IPS-18a (cell line): ENCODE data around the gene SND1.

Source experiments
- H3K27ac ChIP-seq: one replicate; pipeline ENCODE4 v1.5.1; 2013; ENCODE audit warnings: low read length
- H3K27me3 ChIP-seq: one replicate; pipeline ENCODE4 v1.6.1; 2013; ENCODE audit warnings: mild to moderate bottlenecking, low read length; ENCODE audit not compliant: control insufficient read depth, insufficient read depth
- H3K36me3 ChIP-seq: one replicate; pipeline ENCODE4 v1.6.1; 2013; ENCODE audit warnings: low read depth, low read length; ENCODE audit not compliant: control insufficient read depth
- H3K4me1 ChIP-seq: one replicate; pipeline ENCODE4 v1.6.1; 2013; ENCODE audit warnings: low read depth, low read length; ENCODE audit not compliant: control insufficient read depth
- H3K4me3 ChIP-seq: one replicate; pipeline ENCODE4 v1.5.1; 2013; ENCODE audit warnings: low read length
- H3K9ac ChIP-seq: one replicate; pipeline ENCODE4 v1.6.1; 2013; ENCODE audit warnings: mild to moderate bottlenecking, low read length, moderate library complexity
- H3K9me3 ChIP-seq: one replicate; pipeline ENCODE4 v1.6.1; 2013; ENCODE audit warnings: low read depth, low read length; ENCODE audit not compliant: control insufficient read depth

Gene SND1

DNA sequence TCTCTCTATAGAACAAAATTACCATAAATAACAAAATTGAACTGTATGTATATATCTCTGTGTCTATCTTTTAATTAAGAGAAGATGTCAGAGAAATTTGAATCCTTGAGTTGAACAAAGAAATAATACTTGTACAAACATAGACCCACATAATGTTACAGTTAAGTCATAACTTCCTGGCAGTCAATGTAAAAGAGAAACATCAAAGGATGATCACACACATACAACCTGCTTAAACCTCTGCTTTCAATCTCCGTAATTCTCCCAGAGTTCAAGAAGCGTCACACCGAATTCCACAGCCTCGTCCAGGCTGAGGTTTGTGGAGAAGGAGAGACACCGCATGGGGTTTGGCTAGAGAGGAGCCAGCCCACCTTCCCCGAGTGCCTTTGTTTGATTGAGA is 419.4 kb downstream of the SND1 start:
- H3K27ac ChIP-seq: no peak overlapping the region
- H3K4me3 ChIP-seq: no peak overlapping the region
- no peaks in the 10 kb centered on the region for H3K36me3 ChIP-seq
- no peaks in the 10 kb centered on the region for H3K9me3 ChIP-seq
- no peak overlapping the region for H3K9ac ChIP-seq
- H3K27me3 ChIP-seq: no peaks in the 10 kb centered on the region
- H3K4me1 ChIP-seq: no peaks in the 10 kb centered on the region

GRCh38 chr7:128071801-128072200 is 419.8 kb downstream of the SND1 start:
- H3K9me3 ChIP-seq: no peaks in the 10 kb centered on the region
- H3K27me3 ChIP-seq: no peaks in the 10 kb centered on the region
- H3K4me3 ChIP-seq: no peak overlapping the region
- H3K4me1 ChIP-seq: no peaks in the 10 kb centered on the region
- no peak overlapping the region for H3K9ac ChIP-seq
- no peaks in the 10 kb centered on the region for H3K36me3 ChIP-seq
- H3K27ac ChIP-seq: no peak overlapping the region

GRCh38 chr7:128073671-128074310 is 421.8 kb downstream of the SND1 start:
- Histone ChIP-seq H3K9ac (no peak overlapping the region), H3K36me3 (no peaks in the 10 kb centered on the region), H3K4me1 (no peaks in the 10 kb centered on the region), H3K27ac (no peak overlapping the region), H3K4me3 (no peak overlapping the region), H3K27me3 (no peaks in the 10 kb centered on the region), H3K9me3 (no peaks in the 10 kb centered on the region)

DNA sequence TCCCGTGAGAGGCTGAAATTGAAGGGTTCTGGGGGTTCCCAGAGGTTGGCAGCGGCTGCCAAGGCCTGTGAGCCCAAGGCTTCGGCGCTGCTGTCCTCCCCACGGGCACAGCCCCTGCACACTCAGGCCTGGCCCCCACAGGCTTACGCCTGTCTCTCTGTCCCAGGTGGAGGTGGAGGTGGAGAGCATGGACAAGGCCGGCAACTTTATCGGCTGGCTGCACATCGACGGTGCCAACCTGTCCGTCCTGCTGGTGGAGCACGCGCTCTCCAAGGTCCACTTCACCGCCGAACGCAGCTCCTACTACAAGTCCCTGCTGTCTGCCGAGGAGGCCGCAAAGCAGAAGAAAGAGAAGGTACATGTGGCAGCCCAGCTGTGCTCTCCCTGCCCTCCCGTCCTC is 422.3 kb downstream of the SND1 start:
- Histone ChIP-seq H3K9ac (no peak overlapping the region), H3K27me3 (no peaks in the 10 kb centered on the region), H3K4me3 (no peak overlapping the region), H3K36me3 (no peaks in the 10 kb centered on the region), H3K9me3 (no peaks in the 10 kb centered on the region), H3K27ac (no peak overlapping the region), H3K4me1 (no peaks in the 10 kb centered on the region)

- no peak overlapping the region for H3K4me3 ChIP-seq
- no peaks in the 10 kb centered on the region for H3K27me3 ChIP-seq
- no peaks in the 10 kb centered on the region for H3K4me1 ChIP-seq
- no peak overlapping the region for H3K27ac ChIP-seq
- H3K9ac ChIP-seq: no peak overlapping the region
- no peaks in the 10 kb centered on the region for H3K36me3 ChIP-seq
- no peaks in the 10 kb centered on the region for H3K9me3 ChIP-seq
These were observed 422.7 kb downstream of the SND1 start for GRCh38 chr7:128074736-128075135.

DNA sequence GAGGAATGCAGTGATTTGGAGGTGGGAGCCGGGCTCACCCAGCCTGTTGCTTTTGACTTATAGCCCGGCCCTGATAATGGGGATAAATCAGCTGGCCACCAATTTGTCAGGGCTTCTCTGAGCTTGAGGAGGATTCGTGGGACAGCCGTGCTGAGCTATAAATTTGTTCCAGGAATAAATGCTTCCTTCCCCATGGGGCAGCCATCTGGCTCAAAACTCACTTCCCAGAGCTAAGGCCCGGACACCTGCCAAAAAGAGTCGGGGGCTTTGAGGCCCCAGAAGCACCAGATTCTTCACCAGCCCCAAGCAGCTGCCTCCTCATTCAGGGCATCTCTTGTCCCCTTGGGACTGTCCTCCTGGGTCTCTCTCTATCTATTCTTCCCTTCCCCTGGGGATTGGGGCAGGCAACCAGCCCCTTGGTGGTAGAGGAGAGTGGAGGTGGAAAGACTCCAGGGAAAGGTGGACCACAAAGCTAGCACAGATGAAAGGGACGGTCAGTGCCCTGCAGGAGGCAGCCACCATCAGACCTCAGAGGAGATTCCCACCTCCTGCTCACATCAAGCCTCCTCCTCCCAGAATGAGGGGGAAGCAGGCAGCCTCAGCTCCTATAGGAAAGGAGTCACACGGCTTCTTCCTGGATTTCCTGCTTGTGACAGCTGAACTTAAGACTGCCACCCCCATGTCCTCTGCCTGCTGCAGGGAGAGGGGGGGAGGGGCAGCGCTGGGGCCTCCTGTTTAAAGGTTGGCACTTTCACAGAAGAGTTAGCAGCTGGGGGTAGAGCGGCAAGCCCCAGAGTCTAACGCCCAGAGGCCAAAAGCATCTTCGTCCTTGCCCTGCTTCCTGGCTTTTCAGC is 423.5 kb downstream of the SND1 start:
- Histone ChIP-seq H3K27me3 (no peaks in the 10 kb centered on the region), H3K9ac (no peak overlapping the region), H3K27ac (no peak overlapping the region), H3K9me3 (no peaks in the 10 kb centered on the region), H3K4me1 (no peaks in the 10 kb centered on the region), H3K4me3 (no peak overlapping the region), H3K36me3 (no peaks in the 10 kb centered on the region)

DNA sequence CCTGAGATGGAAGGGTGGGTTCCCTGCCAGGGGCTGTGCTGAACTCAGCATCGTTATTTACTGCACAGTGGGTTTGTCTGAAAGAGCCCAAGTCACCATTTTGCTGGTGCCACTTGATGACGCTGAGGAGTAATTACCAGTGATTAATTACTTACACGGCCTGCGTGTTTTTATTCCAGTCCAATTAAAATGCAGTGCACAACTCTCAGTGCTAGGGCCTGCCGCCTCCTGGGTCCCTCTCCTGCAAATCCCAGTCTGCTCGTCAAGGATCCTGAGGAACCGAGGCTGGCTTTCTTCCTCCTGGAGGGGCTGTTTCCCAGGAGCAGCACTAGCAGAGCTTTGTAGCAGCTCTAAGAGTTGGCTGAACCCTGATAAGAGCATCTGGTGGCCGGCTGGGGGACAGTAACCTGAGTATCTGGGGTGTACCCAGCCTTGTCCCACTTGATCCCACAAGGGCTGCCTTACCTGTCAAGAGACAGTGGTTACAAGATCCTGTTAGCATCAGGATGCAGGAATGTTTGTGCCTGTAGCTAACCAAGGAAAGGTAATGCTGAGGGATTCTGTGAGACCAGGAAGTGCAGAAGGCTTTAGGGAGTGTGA is 424.3 kb downstream of the SND1 start:
- Histone ChIP-seq H3K4me3 (no peak overlapping the region), H3K36me3 (peaks cover 2% of the 10 kb centered on the region), H3K9ac (no peak overlapping the region), H3K9me3 (no peaks in the 10 kb centered on the region), H3K27me3 (no peaks in the 10 kb centered on the region), H3K27ac (no peak overlapping the region), H3K4me1 (no peaks in the 10 kb centered on the region)

DNA sequence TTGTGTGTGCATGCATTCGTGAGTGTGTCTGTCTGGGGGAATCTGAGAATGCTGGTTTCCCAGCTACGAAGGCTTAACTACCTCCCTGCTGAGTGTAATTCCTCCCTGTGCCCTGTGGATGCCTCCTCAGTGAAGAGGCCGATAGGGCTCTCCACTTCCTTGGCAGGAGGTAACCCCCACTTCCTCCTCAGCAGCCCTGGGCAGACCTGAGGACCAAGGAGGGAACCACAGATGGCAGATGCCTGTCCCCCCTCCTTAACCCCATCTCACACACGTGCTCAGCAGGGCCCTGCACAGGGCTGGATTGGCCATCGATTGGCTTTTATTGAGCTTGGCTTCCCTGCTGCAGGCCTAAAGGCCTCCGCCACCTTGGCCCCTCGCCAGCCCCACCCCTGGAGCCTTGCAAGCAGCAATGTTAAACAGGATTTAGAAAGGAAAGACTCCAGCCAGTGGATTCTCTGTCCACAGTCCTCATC is 424.8 kb downstream of the SND1 start:
- peaks cover 6% of the 10 kb centered on the region for H3K36me3 ChIP-seq
- H3K4me1 ChIP-seq: no peaks in the 10 kb centered on the region
- no peak overlapping the region for H3K9ac ChIP-seq
- H3K27ac ChIP-seq: no peak overlapping the region
- no peaks in the 10 kb centered on the region for H3K27me3 ChIP-seq
- no peaks in the 10 kb centered on the region for H3K9me3 ChIP-seq
- no peak overlapping the region for H3K4me3 ChIP-seq

GRCh38 chr7:128078309-128078708 is 426.3 kb downstream of the SND1 start:
- no peaks in the 10 kb centered on the region for H3K9me3 ChIP-seq
- no peaks in the 10 kb centered on the region for H3K4me1 ChIP-seq
- no peak overlapping the region for H3K9ac ChIP-seq
- H3K4me3 ChIP-seq: no peak overlapping the region
- peaks cover 6% of the 10 kb centered on the region for H3K36me3 ChIP-seq
- no peak overlapping the region for H3K27ac ChIP-seq
- H3K27me3 ChIP-seq: no peaks in the 10 kb centered on the region

DNA sequence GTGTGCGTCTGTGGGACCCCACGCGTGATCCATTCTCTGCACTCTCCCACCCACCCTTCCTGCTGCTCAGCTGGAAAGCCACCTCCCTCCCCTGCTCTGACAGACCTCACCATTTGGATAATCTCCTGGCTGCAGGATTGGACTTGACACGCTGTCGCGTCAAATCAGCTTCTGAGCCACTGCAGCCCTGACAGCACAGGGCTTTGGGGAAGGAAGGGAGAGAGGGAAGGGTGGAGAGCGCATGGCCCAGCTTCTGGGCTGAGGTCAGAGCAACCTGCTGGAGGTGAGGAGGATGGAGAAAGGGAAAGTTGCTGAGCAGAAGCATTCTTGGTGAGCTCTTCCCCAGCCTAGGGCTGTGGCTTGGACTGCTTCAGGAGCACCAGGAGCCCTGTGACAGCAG is 428.2 kb downstream of the SND1 start:
- no peaks in the 10 kb centered on the region for H3K4me1 ChIP-seq
- H3K9ac ChIP-seq: no peak overlapping the region
- peaks cover 6% of the 10 kb centered on the region for H3K36me3 ChIP-seq

GRCh38 chr7:128081351-128081750 is 429.4 kb downstream of the SND1 start:
- no peaks in the 10 kb centered on the region for H3K9me3 ChIP-seq
- H3K4me3 ChIP-seq: no peak overlapping the region
- no peak overlapping the region for H3K9ac ChIP-seq
- no peak overlapping the region for H3K27ac ChIP-seq
- H3K36me3 ChIP-seq: peaks cover 15% of the 10 kb centered on the region
- H3K27me3 ChIP-seq: no peaks in the 10 kb centered on the region
- no peaks in the 10 kb centered on the region for H3K4me1 ChIP-seq

More for the DNA sequence above, 428.2 kb downstream of the SND1 start:
- H3K27ac ChIP-seq: no peak overlapping the region
- H3K9me3 ChIP-seq: no peaks in the 10 kb centered on the region
- H3K4me3 ChIP-seq: no peak overlapping the region
- H3K27me3 ChIP-seq: no peaks in the 10 kb centered on the region
